HG02588 (cell line): ENCODE data around the gene NCAM1.
"Not testable (repeated sequence)": the region's sequence is repeated elsewhere in the genome, so short reads cannot be mapped to it uniquely, and the experiment has no call there.

ENCODE experiments used
- ATAC-seq: cut with Tn5 transposase; IDR thresholded peaks from one replicate; pipeline ENCODE4 v1.9.1; 2021; ENCODE audit warnings: mild to moderate bottlenecking, moderate library complexity; ENCODE audit not compliant: unreplicated experiment

Gene NCAM1

GRCh38 chr11:113018913-113019312, 57.7 kb downstream of the NCAM1 start:
- no peak for ATAC-seq

GRCh38 chr11:113019711-113020110, 58.5 kb downstream of the NCAM1 start:
- no peak for ATAC-seq

DNA sequence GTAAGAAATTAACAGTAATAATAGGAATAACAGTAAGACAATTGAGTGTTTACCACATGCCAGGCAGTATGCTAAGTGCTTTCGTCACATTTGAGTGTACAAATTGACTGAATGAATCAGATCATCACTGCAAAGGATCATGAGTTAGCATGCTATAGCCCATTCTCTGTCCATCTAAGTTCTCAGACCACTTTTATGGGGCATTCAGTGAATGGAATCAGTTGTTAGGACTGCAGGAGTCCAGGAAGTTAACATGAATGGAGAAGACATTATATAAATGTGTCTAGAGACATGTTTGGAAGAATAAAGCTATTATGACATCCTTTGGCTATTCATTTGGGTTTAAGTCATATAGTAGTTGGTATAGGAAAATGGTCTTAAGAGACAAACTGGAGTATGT, 59.9 kb downstream of the NCAM1 start:
- no peak for ATAC-seq

GRCh38 chr11:113022262-113022661, 61.0 kb downstream of the NCAM1 start:
- ATAC-seq: no peak

GRCh38 chr11:113023228-113023627, 62.0 kb downstream of the NCAM1 start:
- no peak for ATAC-seq

GRCh38 chr11:113023986-113024385, 62.8 kb downstream of the NCAM1 start:
- no peak for ATAC-seq

DNA sequence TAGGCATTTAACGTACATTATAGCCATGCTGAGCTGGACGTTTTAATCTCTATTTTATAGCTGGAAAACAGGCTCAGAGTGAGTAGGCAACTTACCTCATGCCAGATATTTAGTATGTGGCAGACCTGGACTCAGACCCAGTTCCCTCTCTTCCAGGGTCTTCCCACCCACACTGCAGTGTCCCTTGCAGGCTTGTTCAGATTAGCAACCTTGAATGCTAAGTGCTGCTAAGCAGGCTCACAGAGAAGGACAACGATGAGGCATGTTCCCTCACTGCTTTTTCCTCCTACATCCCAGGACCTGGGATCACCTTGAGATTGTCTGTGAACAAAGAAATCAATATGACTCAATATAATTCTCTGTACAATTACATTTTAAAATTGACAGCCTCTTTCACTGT, 65.6 kb downstream of the NCAM1 start:
- ATAC-seq: no peak

DNA sequence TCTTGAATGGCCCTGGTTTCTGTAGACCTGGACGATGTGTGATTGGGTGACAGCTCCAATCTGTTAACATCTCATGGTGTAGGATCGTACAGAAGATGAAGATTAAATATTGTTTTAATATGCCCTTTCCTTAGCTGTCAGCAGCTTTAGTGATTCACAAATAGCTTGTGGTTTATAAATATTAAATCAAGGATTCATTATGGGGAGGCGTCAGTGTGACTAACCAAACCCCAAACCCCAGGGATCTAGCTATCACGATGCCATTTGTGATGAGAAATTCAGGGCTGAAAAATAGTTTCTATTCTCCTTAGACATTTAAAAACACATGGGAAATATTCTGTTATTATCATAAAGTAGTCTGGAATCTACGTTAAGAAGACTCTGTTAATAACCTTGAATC, 73.4 kb downstream of the NCAM1 start:
- no peak for ATAC-seq

DNA sequence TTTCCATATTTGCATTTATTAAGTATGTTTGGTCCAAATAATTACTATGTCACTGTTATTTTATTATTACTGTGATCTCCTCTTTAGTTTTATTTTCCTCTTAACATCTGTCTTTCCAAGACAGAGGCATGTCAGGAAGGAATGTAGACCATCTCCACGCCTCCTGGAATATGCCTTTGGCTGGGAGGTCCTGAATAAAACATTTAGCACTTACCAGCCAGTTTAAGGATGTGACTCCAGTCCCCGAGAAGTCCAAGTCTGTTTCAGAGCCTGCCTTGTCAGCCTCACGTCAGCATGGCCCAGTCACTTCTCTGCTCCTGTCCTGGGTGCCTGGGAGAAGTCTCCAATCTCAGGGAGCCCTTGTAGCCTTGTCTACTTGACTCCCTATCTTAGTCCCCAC, 74.5 kb downstream of the NCAM1 start:
- no peak for ATAC-seq

DNA sequence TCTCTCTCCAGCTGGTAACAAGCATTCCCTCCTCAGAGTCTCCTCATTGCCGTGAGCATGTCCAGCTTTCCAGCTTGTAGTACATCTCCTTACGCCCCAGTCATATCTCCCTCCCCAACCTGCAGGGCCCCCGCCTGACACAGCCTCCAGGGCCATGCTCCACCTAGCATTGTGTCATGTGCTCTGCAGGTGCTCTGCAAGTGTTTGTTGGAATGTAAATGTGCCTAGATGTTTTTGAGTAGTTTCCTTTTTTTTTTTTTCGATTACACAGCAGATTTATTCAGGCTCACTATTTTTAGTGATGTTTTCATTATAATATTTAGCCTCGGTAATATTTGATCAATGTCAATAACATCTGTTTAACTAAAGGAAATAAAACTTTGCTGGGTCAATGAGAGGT, 82.5 kb downstream of the NCAM1 start:
- no peak for ATAC-seq

- ATAC-seq: no peak
These were observed 83.9 kb downstream of the NCAM1 start for GRCh38 chr11:113045146-113045545.

- no peak for ATAC-seq
These were observed 85.6 kb downstream of the NCAM1 start for GRCh38 chr11:113046866-113047265.

DNA sequence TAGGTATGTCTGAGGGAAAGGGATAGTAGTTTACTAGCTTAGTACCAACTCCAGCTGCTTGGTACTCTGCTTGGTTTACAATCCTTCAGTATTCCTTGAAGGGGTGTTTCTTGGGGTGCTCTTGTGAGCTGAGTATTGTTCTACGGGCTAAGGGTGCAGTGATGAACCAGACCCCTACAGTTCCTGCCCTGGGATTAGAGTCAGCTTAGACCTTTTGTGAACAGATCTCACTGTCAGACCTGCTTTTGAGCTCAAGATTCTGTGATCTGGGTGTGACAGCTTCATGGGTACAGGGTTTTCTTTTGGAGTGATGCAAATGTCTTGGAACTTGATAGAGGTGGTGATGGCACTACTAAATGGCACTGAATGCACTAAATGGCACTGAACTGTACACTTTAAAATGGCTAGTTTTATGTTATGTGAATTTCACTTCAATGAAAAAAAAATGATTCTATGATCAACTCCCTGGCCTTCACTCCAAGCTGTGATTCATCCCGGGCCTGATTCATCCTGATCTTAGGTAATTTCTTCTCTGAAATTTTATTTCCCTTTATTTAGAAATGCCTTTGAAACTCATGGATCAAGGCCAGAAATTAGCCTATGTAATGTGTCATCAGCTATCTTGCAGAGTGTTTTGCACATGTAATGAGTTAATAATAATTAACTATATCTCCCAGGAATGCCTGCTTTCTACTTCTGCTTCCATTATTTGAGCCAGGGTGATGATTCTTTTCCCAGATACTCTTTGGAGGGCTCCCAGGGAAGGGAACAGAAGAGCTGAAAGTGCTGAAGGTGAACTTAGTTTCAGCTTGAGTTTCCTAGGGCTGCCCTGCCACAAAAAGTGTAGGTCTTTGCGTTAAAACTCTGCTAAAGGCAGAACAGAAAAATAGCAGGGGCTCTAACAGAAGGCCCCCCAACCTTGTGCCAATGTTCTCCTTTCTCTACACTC, 87.9 kb downstream of the NCAM1 start:
- no peak for ATAC-seq

DNA sequence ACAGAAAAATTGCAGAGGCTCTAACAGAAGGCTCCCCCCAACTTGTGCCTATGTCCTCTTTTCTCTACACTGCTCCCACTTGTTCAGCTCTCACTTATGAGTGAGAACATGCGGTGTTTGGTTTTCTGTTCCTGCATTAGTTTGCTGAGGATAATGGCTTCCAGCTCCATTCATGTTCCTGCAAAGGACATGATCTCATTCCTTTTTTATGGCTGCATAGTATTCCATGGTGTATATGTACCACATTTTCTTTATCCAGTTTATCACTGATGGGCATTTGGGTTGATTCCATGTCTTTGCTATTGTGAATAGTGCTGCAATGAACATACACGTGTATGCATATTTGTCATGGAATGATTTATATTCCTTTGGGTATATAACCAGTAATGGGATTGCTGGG, 91.8 kb downstream of the NCAM1 start:
- ATAC-seq: not testable (repeated sequence)

DNA sequence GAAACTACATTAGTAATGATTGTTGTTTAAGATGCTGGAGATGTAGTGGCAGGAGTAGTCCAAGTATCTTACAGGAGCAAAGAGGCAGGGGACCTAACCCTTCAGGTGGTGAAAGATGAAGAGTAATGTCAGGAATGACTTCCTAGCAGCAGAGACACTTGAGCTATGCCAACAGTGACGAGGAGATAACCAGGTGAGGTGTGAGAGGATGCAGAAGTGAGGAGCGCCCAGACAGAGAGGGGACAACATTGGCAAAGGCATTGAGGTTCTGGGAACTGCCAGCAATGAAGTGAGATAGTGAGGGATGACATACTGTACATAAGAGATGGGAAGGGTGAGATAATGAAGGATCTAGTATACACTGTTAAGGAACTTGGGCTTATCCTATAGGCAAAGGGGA, 95.8 kb downstream of the NCAM1 start:
- no peak for ATAC-seq

DNA sequence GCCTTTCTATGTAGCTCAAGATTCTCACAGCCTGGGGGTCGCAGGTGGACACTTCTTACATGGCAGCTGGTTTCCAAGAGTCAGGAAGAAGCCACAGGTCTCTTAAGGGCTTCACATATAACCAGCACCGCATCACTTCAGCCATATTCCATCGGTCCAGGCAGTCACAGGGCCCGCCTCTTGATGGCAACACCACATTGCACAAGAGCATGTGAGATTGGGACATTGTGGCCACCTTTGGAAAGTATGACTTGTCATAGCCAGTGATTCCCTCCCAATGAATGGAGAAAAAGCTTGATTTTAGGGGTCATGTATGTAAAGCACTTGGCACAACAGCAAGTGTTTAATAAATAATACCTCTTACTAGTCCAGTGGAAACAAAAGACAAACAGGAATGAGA, 98.3 kb downstream of the NCAM1 start:
- ATAC-seq: no peak

GRCh38 chr11:113065330-113065729, 104.1 kb downstream of the NCAM1 start:
- ATAC-seq: no peak

DNA sequence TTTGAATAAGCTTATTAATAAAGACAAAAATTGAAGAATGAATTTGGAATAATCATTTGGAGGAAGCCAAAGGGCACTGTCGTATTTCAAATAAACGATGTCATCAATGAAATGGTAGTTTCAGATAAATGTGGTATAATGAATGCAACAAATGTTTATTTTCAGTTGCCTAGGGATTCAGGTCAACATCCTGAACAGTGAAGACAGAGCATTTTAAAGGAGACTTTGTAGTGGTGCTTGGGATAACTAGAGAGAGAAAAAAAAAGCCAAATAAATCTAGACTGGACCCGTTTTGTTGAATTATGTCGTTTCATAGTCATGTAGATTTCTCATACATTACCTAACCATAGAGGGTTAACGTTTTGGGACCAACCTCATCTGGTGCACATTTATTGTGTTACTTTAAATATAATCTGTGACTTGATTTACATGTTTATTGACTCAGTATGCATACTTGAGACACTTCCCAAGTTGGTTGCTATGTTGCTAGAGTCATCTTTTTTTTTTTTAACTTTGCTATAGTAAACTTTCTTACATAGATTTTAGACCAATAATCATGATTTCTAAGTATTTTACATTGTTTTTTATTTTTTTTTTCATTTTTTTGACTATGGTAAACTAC, 111.1 kb downstream of the NCAM1 start:
- no peak for ATAC-seq

- no peak for ATAC-seq
These were observed 112.2 kb downstream of the NCAM1 start for GRCh38 chr11:113073290-113073953.

DNA sequence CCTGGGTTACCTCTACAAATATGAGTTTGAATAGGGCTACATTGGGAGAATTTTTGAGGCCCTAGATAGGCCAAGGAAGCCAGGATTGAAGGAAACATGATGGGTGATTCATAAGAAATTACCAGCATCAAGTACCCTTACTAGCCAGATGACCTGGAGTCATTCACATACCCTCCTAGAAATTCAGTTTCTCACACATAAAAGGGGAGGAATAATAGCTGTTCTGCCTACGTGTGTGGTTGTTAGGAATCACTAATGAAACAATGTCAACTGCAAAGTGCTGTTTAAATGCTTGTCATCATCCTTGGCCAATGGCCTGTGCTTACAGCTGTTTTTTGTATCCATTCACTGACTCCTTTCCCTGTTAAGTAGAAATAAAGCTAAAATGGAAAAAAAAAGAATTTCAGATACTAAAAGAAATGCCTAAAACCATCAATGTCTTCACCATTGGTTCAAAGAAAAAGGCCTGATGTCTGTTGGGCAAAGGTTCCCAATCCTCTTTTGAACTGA, 114.4 kb downstream of the NCAM1 start:
- no peak for ATAC-seq

DNA sequence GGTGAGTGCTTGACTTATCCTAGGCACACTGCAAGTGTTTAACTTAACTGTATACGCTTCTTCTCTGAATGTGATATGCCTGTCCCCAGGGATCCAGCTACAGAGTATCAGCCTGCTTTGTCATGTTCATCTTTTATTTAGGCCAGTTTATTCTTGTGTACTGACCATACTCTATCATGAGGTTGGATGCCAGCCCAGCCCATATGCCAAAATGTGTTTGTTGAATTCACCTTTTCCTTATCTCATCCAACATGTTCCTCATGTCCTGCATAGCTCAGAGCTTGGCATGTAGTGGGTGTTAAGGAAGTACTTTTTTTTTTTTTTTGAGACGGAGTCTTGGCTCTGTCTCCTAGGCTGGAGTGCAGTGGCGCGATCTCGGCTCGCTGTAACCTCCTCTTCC, 116.2 kb downstream of the NCAM1 start:
- no peak for ATAC-seq
